Astrocyte of the spinal cord (primary cell): ENCODE results near the gene TMEM9.

Source experiments
- DNase-seq: peaks from one replicate; pipeline ENCODE4 v3.0.0; 2011; ENCODE audit warnings: low read depth, low spot score
- H3K4me3 ChIP-seq: 2 replicates; pipeline ENCODE4 v1.5.1; 2011; ENCODE audit warnings: low read depth, mild to moderate bottlenecking, low read length, moderate library complexity
- in situ Hi-C: cut with HindIII; loops from 2 replicates; pipeline ENCODE4 v1.10.0; 2017; ENCODE audit warnings: low sequenced_read_pairs
- TF ChIP-seq, protein P1 (sequence below): IDR thresholded peaks from 2 replicates; pipeline ENCODE4 v1.5.1; 2012; ENCODE audit warnings: low read depth, mild to moderate bottlenecking, low read length, inconsistent platforms

TMEM9 gene

DNA sequence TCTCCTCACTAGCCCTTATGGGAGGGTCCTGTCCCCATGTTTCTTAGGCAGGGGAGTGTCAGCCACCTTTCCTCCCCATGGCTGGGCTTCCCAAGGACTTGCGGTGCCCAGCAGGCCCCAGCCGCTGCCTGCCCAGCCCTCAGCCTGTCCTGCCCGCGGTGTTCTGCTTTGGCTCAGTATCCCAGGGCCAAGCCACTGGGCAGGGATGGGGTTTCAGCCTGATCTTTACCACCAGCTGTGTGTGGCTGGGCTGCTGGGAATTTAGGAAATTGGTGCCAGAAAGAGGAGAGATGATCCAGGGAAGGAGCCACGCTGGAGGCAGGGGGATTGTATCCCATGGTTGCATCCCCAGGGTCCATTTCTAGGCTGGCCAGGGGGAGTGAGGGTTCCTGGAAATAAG lies 29.5 kb upstream of the TMEM9 start:
- in situ Hi-C loops = no loop called here
- TF ChIP-seq, protein P1, sequence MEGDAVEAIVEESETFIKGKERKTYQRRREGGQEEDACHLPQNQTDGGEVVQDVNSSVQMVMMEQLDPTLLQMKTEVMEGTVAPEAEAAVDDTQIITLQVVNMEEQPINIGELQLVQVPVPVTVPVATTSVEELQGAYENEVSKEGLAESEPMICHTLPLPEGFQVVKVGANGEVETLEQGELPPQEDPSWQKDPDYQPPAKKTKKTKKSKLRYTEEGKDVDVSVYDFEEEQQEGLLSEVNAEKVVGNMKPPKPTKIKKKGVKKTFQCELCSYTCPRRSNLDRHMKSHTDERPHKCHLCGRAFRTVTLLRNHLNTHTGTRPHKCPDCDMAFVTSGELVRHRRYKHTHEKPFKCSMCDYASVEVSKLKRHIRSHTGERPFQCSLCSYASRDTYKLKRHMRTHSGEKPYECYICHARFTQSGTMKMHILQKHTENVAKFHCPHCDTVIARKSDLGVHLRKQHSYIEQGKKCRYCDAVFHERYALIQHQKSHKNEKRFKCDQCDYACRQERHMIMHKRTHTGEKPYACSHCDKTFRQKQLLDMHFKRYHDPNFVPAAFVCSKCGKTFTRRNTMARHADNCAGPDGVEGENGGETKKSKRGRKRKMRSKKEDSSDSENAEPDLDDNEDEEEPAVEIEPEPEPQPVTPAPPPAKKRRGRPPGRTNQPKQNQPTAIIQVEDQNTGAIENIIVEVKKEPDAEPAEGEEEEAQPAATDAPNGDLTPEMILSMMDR = no peak
- H3K4me3 ChIP-seq = no peak overlapping the region
- no peak for DNase-seq

DNA sequence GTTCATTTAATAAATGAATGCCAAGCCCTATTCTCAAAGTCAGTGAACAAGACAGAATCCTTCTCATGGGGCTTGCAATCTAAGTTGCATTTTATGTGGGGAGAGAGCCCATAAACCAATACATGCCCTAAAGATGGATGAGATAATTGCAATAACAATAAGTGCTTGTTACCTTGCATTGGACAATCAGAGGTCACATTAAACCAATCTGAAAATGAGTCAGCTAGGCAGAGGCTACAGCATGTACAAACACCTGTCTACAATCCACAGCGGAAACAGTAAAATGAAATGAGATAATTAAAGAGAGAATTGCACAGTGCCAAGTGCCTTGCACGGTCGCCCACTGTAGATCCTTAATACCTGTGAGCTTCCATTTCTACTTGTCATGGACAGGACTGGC lies 28.9 kb upstream of the TMEM9 start:
- TF ChIP-seq, protein P1 = no peak
- in situ Hi-C loops = no loop called here
- no peak for DNase-seq
- no peak overlapping the region for H3K4me3 ChIP-seq

DNA sequence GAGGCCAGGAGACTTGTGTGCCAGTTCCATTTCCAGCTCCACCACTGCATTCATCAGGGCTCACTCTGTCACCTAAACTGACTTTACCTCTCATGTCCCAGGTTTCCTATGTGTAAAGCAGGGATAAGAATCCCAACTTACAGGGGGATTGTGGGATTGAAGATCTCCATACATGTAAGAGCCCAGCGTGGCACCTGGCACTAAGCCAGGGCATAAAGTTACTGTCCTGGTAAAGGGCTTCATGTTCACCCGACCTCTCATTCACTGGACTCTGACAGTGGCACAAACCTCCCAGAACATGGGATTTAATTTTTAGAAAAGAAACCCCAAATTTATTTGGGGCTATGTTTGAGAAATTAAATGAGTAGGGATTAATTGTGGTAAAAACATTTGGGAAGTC lies 27.5 kb upstream of the TMEM9 start:
- in situ Hi-C loops = no loop called here

DNA sequence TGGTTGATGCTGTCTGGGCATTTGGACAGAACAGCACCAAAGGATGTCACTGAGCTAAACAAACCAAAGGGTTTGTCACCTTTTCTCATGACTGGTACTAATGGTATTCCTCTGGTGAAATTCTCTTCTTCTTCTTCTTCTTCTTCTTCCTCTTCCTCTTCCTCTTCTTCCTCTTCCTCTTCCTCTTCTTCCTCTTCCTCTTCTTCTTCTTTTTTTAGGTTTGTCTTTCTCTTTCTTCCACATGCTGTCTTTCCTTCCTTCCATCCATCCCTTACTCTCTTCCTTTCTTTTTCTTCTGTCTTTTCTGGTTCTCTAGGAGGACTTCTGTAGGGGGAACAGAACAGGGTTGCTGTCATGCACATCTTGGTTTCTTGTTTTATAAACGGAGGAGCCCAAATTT lies 27.0 kb upstream of the TMEM9 start:
- H3K4me3 ChIP-seq = no peak overlapping the region
- DNase-seq = no peak
- in situ Hi-C loops = no loop called here
- TF ChIP-seq, protein P1 = no peak

More for the DNA sequence above, 27.5 kb upstream of the TMEM9 start:
- TF ChIP-seq, protein P1 = no peak
- DNase-seq = no peak
- no peak overlapping the region for H3K4me3 ChIP-seq

DNA sequence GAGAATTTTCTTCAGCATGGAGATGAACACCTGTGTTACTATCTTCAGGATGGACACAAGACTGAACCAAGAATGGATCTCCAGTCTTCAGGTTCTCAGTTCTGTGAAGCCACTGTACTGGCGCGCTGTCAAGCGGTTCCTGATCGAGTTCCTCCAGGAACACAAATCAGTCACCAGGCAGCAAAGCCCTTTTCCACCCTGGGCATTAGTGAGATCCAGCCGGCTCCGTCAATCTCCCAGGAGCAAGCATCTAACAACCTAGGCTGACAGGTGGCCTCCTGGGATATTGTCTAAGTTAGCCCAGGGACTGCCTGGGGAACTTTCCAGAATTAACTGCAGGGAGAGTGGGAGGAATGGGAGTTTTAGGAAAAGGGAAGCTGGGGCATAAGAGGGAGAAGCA lies 26.6 kb upstream of the TMEM9 start:
- DNase-seq = no peak
- no peak overlapping the region for H3K4me3 ChIP-seq
- in situ Hi-C loops = no loop called here
- TF ChIP-seq, protein P1 = no peak

DNA sequence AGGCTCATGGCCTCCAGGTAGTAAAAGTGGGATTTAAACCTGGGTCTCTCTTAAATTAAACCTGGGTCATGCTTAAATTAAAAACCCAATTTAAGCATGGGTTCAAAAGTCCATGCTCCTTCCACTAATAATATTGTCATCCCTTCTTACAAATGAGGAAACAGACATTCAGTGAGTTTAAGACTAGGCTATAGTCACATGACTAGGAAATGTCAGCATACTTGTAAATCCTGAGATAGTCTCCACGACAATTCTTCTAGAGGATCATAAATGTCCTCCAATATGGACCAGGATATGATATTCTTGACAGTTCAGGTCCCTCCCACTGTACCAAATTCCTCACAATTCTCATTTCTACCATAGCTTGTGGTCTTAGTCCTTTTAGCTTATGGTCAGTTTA lies 25.9 kb upstream of the TMEM9 start:
- TF ChIP-seq, protein P1 = no peak
- no peak overlapping the region for H3K4me3 ChIP-seq
- in situ Hi-C loops = no loop called here
- DNase-seq = no peak

DNA sequence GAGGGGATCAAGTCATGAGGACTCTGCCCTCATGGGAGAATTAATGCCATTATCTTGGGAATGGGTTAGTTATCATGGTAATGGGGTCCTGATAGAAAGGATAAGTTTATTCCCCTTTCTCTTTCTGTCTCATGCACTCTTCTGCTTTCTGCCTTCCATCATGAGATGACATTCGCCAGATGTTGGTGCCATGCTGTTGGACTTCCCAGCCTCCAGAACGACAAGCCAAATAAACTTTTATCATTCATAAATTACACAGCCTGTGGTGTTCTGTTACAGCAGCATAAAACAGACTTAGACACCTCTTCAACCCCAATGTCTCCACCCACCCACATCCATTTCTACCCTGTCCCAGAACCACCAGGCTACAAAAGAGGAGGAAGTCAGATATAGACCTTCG lies 24.4 kb upstream of the TMEM9 start:
- TF ChIP-seq, protein P1 = no peak
- no peak for DNase-seq
- H3K4me3 ChIP-seq = no peak overlapping the region
- in situ Hi-C loops = no loop called here
